GM23338 (cell line): ENCODE data around the gene KLHL8. TPM values are rescaled to one million over a fixed set of nuclear protein-coding genes. Genes with fewer than 3 reads are reported as not detected.

Experiments used
- ATAC-seq: fragments of 200-7000 bp; cut with Tn5 transposase; 3 replicates; pipeline ENCODE4 v1.9.1; 2020
- DNase-seq: peaks from one replicate; pipeline ENCODE4 v3.0.0-alpha.2; 2015; ENCODE audit warnings: low spot score
- H2AFZ ChIP-seq: fragments of 200-600 bp; sonication (generic); 2 replicates; pipeline ENCODE4 v1.8.0; 2016; ENCODE audit warnings: antibody characterized with exemption, mild to moderate bottlenecking, moderate library complexity
- H3F3A ChIP-seq: fragments of 200-600 bp; sonication (generic); replicated peaks from 2 replicates; pipeline ENCODE4 v1.8.0; 2017; ENCODE audit warnings: antibody characterized with exemption, mixed run types, low read depth
- H3K27ac ChIP-seq: fragments of 200-600 bp; sonication (generic); 2 replicates; pipeline ENCODE4 v1.6.1; 2016; ENCODE audit warnings: low read depth
- H3K27me3 ChIP-seq: fragments of 200-600 bp; sonication (generic); 2 replicates; pipeline ENCODE4 v1.8.0; 2016; ENCODE audit warnings: mild to moderate bottlenecking, mixed run types, moderate library complexity; ENCODE audit not compliant: insufficient read depth
- H3K36me3 ChIP-seq: fragments of 200-600 bp; sonication (generic); 2 replicates; pipeline ENCODE4 v1.8.0; 2016; ENCODE audit warnings: mild to moderate bottlenecking; ENCODE audit not compliant: insufficient read depth
- H3K4me1 ChIP-seq: fragments of 200-600 bp; sonication (generic); 2 replicates; pipeline ENCODE4 v1.8.0; 2016; ENCODE audit warnings: mild to moderate bottlenecking, moderate library complexity; ENCODE audit not compliant: insufficient read depth
- H3K4me2 ChIP-seq: fragments of 200-600 bp; sonication (generic); 2 replicates; pipeline ENCODE4 v1.7.1; 2017; ENCODE audit warnings: mixed run types
- H3K4me3 ChIP-seq: fragments of 200-600 bp; sonication (generic); 2 replicates; pipeline ENCODE4 v1.6.1; 2016; ENCODE audit warnings: mixed run types
- H3K79me2 ChIP-seq: fragments of 200-600 bp; sonication (generic); replicated peaks from 2 replicates; pipeline ENCODE4 v1.8.0; 2017; ENCODE audit warnings: mild to moderate bottlenecking; ENCODE audit not compliant: insufficient read depth
- H3K9me2 ChIP-seq: fragments of 200-600 bp; sonication (generic); 2 replicates; pipeline ENCODE4 v1.8.0; 2017; ENCODE audit not compliant: insufficient read depth
- H4K20me1 ChIP-seq: fragments of 200-600 bp; sonication (generic); replicated peaks from 2 replicates; pipeline ENCODE4 v1.8.0; 2017; ENCODE audit warnings: mild to moderate bottlenecking; ENCODE audit not compliant: insufficient read depth
- H3K27ac Mint-ChIP-seq: 2 replicates; pipeline ENCODE4 v1.8.0; 2020; ENCODE audit warnings: inconsistent platforms, mild to moderate bottlenecking, moderate library complexity, mixed read lengths
- H3K27me3 Mint-ChIP-seq: 3 replicates; pipeline ENCODE4 v1.8.0; 2022; ENCODE audit warnings: low read depth, mild to moderate bottlenecking, moderate library complexity, mixed read lengths, inconsistent platforms; ENCODE audit not compliant: insufficient read depth, poor library complexity
- H3K36me3 Mint-ChIP-seq: 3 replicates; pipeline ENCODE4 v1.8.0; 2021; ENCODE audit warnings: low read depth, mild to moderate bottlenecking, inconsistent platforms, moderate library complexity, mixed read lengths
- H3K4me1 Mint-ChIP-seq: 3 replicates; pipeline ENCODE4 v1.8.0; 2020; ENCODE audit warnings: mild to moderate bottlenecking, inconsistent platforms, mixed read lengths
- H3K4me3 Mint-ChIP-seq: 3 replicates; pipeline ENCODE4 v1.8.0; 2021; ENCODE audit warnings: moderate library complexity, mild to moderate bottlenecking, inconsistent platforms, mixed read lengths
- H3K9me3 Mint-ChIP-seq: 3 replicates; pipeline ENCODE4 v1.8.0; 2020; ENCODE audit warnings: moderate library complexity, mild to moderate bottlenecking, inconsistent platforms, mixed read lengths
- CREB1 ChIP-seq: fragments of 250-450 bp; sonication (Bioruptor Pico); IDR thresholded peaks from 2 replicates; pipeline ENCODE4 v1.5.0; 2020; ENCODE audit warnings: low read depth, mild to moderate bottlenecking, moderate library complexity
- EZH2 ChIP-seq: fragments of 200-600 bp; sonication (generic); IDR thresholded peaks from one replicate; pipeline ENCODE4 v1.8.0; 2017; ENCODE audit warnings: antibody characterized with exemption, mild to moderate bottlenecking, low read depth; ENCODE audit not compliant: unreplicated experiment
- EZH2phosphoT487 ChIP-seq: fragments of 200-600 bp; sonication (generic); IDR thresholded peaks from one replicate; pipeline ENCODE4 v1.8.1; 2018; ENCODE audit warnings: antibody characterized with exemption; ENCODE audit not compliant: unreplicated experiment
- JUNB ChIP-seq: IDR thresholded peaks from one replicate; pipeline ENCODE4 v1.6.1; 2016; ENCODE audit warnings: antibody characterized with exemption; ENCODE audit not compliant: unreplicated experiment
- NANOG ChIP-seq: IDR thresholded peaks from 2 replicates; pipeline ENCODE4 v1.6.1; 2016; ENCODE audit warnings: antibody characterized with exemption, borderline replicate concordance
- POLR2AphosphoS5 ChIP-seq: IDR thresholded peaks from 2 replicates; pipeline ENCODE4 v1.6.1; 2016; ENCODE audit warnings: antibody characterized with exemption, low read depth
- ZNF114 ChIP-seq: fragments of 250-450 bp; sonication (Bioruptor Pico); IDR thresholded peaks from 2 replicates; pipeline ENCODE4 v1.5.0; 2020; ENCODE audit warnings: mild to moderate bottlenecking, moderate library complexity
- ZNF331 ChIP-seq: fragments of 250-450 bp; sonication (Bioruptor Pico); IDR thresholded peaks from 2 replicates; pipeline ENCODE4 v1.5.0; 2020; ENCODE audit warnings: low read depth, mild to moderate bottlenecking, moderate library complexity
- polyA plus RNA-seq: library from polyadenylated mRNA; unstranded; fragments of >200 nt; fragmentation: Nextera tagmentation; extraction: Ambion mirVana; gene quantifications from 2 replicates; pipeline ENCODE4 v1.2.1, GENCODE V29; 2016
- total RNA-seq: library from RNA; depleted of rRNA; stranded (reverse); fragments of >200 nt; shearing (Covaris generic); gene quantifications from 2 replicates; pipeline ENCODE4 v1.2.3, GENCODE V29; 2014
- TF ChIP-seq, protein P1 (sequence below): IDR thresholded peaks from one replicate; pipeline ENCODE4 v1.6.1; 2018; ENCODE audit warnings: antibody characterized with exemption; ENCODE audit not compliant: unreplicated experiment
- TF ChIP-seq, protein P2 (sequence below): IDR thresholded peaks from 2 replicates; pipeline ENCODE4 v1.6.1; 2016; ENCODE audit warnings: antibody characterized with exemption

The KLHL8 gene
- total and polyA plus RNA-seq, 2 experiments from 2014 or later = 3.3 to 7.2 TPM

DNA sequence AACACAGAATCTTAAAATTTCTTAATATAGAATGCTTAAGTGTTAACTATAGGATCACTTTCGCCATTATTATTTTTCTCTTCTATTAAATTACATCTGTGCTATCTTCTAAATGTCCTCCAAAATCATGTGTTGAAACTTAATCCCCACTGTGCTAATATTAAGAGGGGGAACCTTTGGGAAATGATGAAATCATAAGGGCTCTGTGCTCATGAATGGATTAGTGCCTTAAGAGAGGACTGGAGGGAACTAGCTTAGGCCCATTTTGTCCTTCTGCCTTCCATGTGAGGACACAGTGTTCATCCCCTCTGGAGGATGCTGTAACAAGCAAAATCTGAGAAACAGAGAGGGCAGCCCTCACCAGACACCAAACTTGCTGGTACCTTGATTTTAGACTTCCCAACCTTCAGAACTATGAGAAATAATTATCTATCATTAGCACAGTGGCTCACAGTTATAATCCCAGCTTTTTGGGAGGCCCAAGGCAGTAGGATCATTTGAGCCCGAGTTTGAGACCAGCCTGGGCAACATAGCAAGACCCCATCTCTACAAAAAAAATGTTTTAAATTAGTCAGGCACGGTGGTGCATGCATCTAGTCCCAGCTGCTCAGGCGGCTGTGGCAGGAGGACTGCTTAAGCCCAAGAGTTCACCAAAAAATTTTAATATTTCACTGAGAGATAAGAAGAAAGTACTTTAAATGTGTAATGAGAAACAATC, 26.3 kb downstream of the KLHL8 start (continued):
- TF ChIP-seq, protein P1, sequence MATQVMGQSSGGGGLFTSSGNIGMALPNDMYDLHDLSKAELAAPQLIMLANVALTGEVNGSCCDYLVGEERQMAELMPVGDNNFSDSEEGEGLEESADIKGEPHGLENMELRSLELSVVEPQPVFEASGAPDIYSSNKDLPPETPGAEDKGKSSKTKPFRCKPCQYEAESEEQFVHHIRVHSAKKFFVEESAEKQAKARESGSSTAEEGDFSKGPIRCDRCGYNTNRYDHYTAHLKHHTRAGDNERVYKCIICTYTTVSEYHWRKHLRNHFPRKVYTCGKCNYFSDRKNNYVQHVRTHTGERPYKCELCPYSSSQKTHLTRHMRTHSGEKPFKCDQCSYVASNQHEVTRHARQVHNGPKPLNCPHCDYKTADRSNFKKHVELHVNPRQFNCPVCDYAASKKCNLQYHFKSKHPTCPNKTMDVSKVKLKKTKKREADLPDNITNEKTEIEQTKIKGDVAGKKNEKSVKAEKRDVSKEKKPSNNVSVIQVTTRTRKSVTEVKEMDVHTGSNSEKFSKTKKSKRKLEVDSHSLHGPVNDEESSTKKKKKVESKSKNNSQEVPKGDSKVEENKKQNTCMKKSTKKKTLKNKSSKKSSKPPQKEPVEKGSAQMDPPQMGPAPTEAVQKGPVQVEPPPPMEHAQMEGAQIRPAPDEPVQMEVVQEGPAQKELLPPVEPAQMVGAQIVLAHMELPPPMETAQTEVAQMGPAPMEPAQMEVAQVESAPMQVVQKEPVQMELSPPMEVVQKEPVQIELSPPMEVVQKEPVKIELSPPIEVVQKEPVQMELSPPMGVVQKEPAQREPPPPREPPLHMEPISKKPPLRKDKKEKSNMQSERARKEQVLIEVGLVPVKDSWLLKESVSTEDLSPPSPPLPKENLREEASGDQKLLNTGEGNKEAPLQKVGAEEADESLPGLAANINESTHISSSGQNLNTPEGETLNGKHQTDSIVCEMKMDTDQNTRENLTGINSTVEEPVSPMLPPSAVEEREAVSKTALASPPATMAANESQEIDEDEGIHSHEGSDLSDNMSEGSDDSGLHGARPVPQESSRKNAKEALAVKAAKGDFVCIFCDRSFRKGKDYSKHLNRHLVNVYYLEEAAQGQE = no peak
- TF ChIP-seq ZNF331 (no peak), CREB1 (CRISPR knock-in tag) (no peak), NANOG (no peak), POLR2AphosphoS5 (no peak), JUNB (no peak), EZH2phosphoT487 (no peak), EZH2 (no peak)
- TF ChIP-seq, protein P2, sequence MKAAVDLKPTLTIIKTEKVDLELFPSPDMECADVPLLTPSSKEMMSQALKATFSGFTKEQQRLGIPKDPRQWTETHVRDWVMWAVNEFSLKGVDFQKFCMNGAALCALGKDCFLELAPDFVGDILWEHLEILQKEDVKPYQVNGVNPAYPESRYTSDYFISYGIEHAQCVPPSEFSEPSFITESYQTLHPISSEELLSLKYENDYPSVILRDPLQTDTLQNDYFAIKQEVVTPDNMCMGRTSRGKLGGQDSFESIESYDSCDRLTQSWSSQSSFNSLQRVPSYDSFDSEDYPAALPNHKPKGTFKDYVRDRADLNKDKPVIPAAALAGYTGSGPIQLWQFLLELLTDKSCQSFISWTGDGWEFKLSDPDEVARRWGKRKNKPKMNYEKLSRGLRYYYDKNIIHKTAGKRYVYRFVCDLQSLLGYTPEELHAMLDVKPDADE = no peak

DNA sequence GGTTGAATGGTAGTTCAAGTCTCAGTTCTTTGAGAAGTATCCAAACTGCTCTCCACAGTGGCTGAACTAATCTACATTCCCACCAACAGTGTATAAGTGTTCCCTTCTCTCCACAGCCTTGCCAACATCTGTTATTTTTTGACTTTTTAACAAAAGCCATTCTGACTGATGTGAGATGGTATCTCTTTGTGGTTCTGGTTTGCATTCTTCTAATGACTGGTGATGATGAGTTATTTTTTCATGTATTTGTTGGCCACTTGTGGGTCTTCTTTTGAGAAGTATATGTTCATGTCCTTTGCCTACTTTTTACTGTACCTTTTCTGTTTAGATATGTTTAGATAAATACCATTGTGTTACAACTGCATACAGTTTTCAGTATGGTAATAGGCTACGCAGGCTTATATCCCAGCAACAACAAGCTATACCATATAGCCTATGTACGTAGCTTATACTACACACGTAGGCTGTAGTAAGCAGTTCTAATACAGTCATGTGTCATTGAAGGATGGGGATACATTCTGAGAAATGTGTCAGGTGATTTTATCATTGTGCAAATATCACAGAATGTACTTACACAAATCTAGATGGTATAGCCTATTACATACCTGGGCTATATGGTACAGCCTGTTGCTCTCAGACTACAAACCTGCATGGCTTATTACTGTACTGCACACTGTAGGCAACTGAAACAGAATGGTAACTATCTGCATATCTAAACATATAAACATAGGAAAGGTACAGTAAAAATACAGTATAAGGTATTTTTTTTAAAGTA, 28.1 kb downstream of the KLHL8 start:
- Histone ChIP-seq H4K20me1 (no peaks in the 10 kb centered on the region), H3K4me2 (no peak overlapping the region), H3K79me2 (peaks cover 6% of the 10 kb centered on the region; the same call in 1 of the 2 replicates), H3K27ac (no peak overlapping the region), H3F3A (no peaks in the 10 kb centered on the region), H3K4me1 (no peaks in the 10 kb centered on the region; the same call in 1 of the 2 replicates), H2AFZ (no peak overlapping the region), H3K36me3 (no peaks in the 10 kb centered on the region), H3K4me3 (no peak overlapping the region), H3K9me2 (no peaks in the 10 kb centered on the region), H3K27me3 (no peaks in the 10 kb centered on the region)
- no peaks in the 10 kb centered on the region for H3K9me3 Mint-ChIP-seq
- H3K27ac Mint-ChIP-seq = no peak overlapping the region
- DNase-seq (no peak), ATAC-seq (no peak)
- H3K36me3 Mint-ChIP-seq = no peaks in the 10 kb centered on the region
- H3K27me3 Mint-ChIP-seq = no peaks in the 10 kb centered on the region
- peaks cover 6% of the 10 kb centered on the region; the same call in 2 of the 3 replicates for H3K4me1 Mint-ChIP-seq
- H3K4me3 Mint-ChIP-seq = no peak overlapping the region
- TF ChIP-seq, protein P1 = no peak
- TF ChIP-seq ZNF114 (CRISPR knock-in tag) (no peak), NANOG (no peak), CREB1 (CRISPR knock-in tag) (no peak)
